Endothelial cell of umbilical vein (primary cell): ENCODE data around the gene DENND1A.

Experiments used
- EZH2 ChIP-seq: IDR thresholded peaks from 2 replicates; pipeline ENCODE4 v1.6.1; 2012; ENCODE audit warnings: borderline replicate concordance, low read depth, mild to moderate bottlenecking, moderate library complexity, low read length, inconsistent platforms; ENCODE audit not compliant: severe bottlenecking
- GATA2 ChIP-seq: IDR thresholded peaks from 2 replicates; pipeline ENCODE4 v1.7.0; 2011; ENCODE audit warnings: low read depth, mild to moderate bottlenecking, moderate library complexity, mixed read lengths, low read length; ENCODE audit not compliant: insufficient read length, insufficient read depth
- MYC ChIP-seq: IDR thresholded peaks from one replicate; pipeline ENCODE4 v1.6.1; 2011; ENCODE audit warnings: mild to moderate bottlenecking, low read depth, low read length
- POLR2A ChIP-seq: IDR thresholded peaks from 2 replicates; pipeline ENCODE4 v1.6.1; 2012; ENCODE audit warnings: low read depth, mild to moderate bottlenecking, control low read depth, low read length
- POLR2AphosphoS5 ChIP-seq: IDR thresholded peaks from 2 replicates; pipeline ENCODE4 v1.6.1; 2012; ENCODE audit warnings: low read depth, mild to moderate bottlenecking, control low read depth, low read length, moderate library complexity; ENCODE audit not compliant: insufficient read depth
- TF ChIP-seq, protein P1 (sequence below), 2 donors: IDR thresholded peaks; 1 replicate in 1 of 2; 2 replicates in 1 of 2; pipeline ENCODE4 v1.5.1; 2011; ENCODE audit warnings: low read length in 2 of 2, mild to moderate bottlenecking in 2 of 2, moderate library complexity in 2 of 2, control low read depth in 1 of 2, inconsistent platforms in 1 of 2, low read depth in 1 of 2; ENCODE audit not compliant: insufficient read depth in 1 of 2; ENCODE audit errors: extremely low read depth in 1 of 2
- TF ChIP-seq, protein P2 (sequence below): IDR thresholded peaks from 2 replicates; pipeline ENCODE4 v1.6.1; 2011; ENCODE audit not compliant: insufficient read depth, insufficient read length

DNA sequence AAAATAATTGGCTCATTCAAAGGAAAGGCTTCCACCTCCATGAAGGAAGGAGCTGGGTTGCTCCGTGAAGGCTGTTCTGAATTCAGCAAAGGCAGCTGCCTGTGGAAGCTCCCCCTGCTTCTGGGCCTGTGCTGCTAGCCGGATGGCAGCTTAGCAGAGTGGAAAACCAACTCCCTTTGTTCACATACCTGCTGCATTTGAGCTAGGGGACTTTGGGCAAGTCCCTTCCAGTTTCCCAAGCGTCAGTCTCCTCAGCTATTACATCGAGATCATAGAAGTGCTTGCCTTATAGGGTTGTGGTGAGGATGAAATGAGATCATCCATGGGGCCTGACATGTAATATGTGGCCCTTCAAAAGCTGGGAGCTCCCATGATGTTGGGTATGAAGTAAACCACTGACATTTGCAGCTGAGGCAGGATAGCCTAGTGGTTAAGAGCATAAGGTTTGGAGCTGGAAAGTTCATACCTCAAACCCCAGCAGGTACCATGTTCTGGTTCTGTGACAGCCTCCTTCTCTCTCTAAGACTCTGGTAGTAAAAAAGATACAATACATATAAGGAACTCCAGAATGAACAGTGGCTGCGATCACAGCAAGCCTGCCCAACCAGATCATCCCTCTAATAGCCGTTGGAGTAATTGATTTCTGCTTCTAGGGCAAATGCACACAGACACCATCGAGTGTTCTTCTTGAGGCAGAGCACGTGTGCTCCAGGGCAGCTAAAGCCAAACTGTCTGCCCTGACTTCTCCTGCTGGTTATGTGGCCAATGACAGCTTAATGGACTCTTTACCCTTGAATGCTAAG lies 11.0 kb upstream of the DENND1A start:
- TF ChIP-seq, protein P1, sequence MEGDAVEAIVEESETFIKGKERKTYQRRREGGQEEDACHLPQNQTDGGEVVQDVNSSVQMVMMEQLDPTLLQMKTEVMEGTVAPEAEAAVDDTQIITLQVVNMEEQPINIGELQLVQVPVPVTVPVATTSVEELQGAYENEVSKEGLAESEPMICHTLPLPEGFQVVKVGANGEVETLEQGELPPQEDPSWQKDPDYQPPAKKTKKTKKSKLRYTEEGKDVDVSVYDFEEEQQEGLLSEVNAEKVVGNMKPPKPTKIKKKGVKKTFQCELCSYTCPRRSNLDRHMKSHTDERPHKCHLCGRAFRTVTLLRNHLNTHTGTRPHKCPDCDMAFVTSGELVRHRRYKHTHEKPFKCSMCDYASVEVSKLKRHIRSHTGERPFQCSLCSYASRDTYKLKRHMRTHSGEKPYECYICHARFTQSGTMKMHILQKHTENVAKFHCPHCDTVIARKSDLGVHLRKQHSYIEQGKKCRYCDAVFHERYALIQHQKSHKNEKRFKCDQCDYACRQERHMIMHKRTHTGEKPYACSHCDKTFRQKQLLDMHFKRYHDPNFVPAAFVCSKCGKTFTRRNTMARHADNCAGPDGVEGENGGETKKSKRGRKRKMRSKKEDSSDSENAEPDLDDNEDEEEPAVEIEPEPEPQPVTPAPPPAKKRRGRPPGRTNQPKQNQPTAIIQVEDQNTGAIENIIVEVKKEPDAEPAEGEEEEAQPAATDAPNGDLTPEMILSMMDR (IDR thresholded peaks at IDR 0.05; ENCODE audit: extremely low read depth in 1 of 2, insufficient read depth in 1 of 2, low read depth in 1 of 2, low read length in 2 of 2), result no peak
- TF ChIP-seq POLR2A (no peak), POLR2AphosphoS5 (no peak), MYC (no peak), EZH2 (no peak), GATA2 (no peak)
- TF ChIP-seq, protein P2, sequence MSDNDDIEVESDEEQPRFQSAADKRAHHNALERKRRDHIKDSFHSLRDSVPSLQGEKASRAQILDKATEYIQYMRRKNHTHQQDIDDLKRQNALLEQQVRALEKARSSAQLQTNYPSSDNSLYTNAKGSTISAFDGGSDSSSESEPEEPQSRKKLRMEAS, result no peak
